GM20431 (cell line): ENCODE data around the gene LAMTOR4.
"Not testable (repeated sequence)": the region's sequence is repeated elsewhere in the genome, so short reads cannot be mapped to it uniquely, and the experiment has no call there.

Source experiments
- in situ Hi-C: fragments of 300-500 bp; cut with MseI, MboI; formaldehyde crosslinking; loops from one replicate; pipeline ENCODE4 v1.15.0; 2020; ENCODE audit warnings: low sequenced_read_pairs; ENCODE audit not compliant: unreplicated experiment

Gene LAMTOR4

GRCh38 chr7:100169147-100169850 is 20.6 kb downstream of the LAMTOR4 start:
- in situ Hi-C loops: no loop called here

- in situ Hi-C loops: no loop called here
Observed at GRCh38 chr7:100170101-100170897, 21.6 kb downstream of the LAMTOR4 start.

- in situ Hi-C loops: no loop called here
Observed at GRCh38 chr7:100171087-100171681, 22.5 kb downstream of the LAMTOR4 start.

GRCh38 chr7:100171840-100172239 is 23.1 kb downstream of the LAMTOR4 start:
- in situ Hi-C loops: no loop called here

GRCh38 chr7:100173806-100174495 is 25.2 kb downstream of the LAMTOR4 start:
- in situ Hi-C loops: no loop called here

- in situ Hi-C loops: no loop called here
Observed at GRCh38 chr7:100174582-100174981, 25.9 kb downstream of the LAMTOR4 start.

- in situ Hi-C loops: no loop called here
Observed at GRCh38 chr7:100175296-100175935, 26.7 kb downstream of the LAMTOR4 start.

- in situ Hi-C loops: no loop called here
Observed at GRCh38 chr7:100176096-100177044, 27.7 kb downstream of the LAMTOR4 start.

- in situ Hi-C loops: no loop called here
Observed at GRCh38 chr7:100177045-100178001, 28.6 kb downstream of the LAMTOR4 start, which contains the start of the genes GPC2 and STAG3. Gene GPC2, minus strand, starts transcription at chr7:100177381. Its CDS starts 182 bp downstream, at chr7:100177199. Gene STAG3, plus strand, starts transcription at chr7:100177918. Its CDS starts 2,639 bp downstream, at chr7:100180557.

- in situ Hi-C loops: not testable (repeated sequence)
Observed at GRCh38 chr7:100180084-100180483, 31.4 kb downstream of the LAMTOR4 start.

GRCh38 chr7:100182616-100183015 is 33.9 kb downstream of the LAMTOR4 start:
- in situ Hi-C loops: not testable (repeated sequence)

GRCh38 chr7:100183090-100183489 is 34.4 kb downstream of the LAMTOR4 start:
- in situ Hi-C loops: not testable (repeated sequence)

GRCh38 chr7:100185726-100186125 is 37.0 kb downstream of the LAMTOR4 start:
- in situ Hi-C loops: no loop called here

- in situ Hi-C loops: no loop called here
Observed at GRCh38 chr7:100189061-100189460, 40.3 kb downstream of the LAMTOR4 start.

- in situ Hi-C loops: no loop called here
Observed at GRCh38 chr7:100190048-100190711, 41.5 kb downstream of the LAMTOR4 start.

GRCh38 chr7:100191775-100192174 is 43.1 kb downstream of the LAMTOR4 start:
- in situ Hi-C loops: no loop called here

- in situ Hi-C loops: not testable (repeated sequence)
Observed at GRCh38 chr7:100192281-100192862, 43.7 kb downstream of the LAMTOR4 start.
